ENCODE results near the gene ASB3. TPM values are rescaled to one million over a fixed set of nuclear protein-coding genes. Genes with fewer than 3 reads are reported as not detected.

The ASB3 gene
- polyA plus RNA-seq, 2 of the 4 experiments (the other 2 are of a cell fraction): 13.5 to 35.9 TPM

DNA sequence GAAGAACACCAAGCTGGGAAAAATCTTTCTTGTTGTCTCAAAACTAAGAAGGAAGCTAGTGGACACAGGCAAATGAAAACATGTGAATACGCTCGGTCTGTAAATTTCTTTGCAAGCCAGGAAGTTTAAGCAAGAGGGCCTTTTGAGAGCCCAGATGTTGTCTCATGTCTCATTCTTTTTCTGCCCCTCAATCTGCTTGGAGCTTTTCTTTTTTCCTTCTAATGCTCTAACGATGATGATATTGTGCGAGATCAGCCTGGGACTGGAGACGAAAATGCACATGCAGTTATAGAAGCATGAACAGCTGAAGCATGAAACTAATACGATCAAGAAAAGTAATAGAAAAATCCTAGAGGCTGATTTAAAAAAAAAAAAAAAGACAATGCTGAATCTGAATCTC lies 157.8 kb downstream of the ASB3 start:
- Histone ChIP-seq H3K27ac (no peak overlapping the region), H3K9me3 (no peaks in the 10 kb centered on the region), H3K4me3 (no peak overlapping the region), H3K4me2 (no peak overlapping the region), H3K4me1 (no peaks in the 10 kb centered on the region)
- CTCF ChIA-PET: interaction anchor here (0.6 to 1.3 kb wide), 3 partner anchors 14 to 42 kb away, joined by 3 to 14 read pairs (median 5); no protein-coding TSS in a partner anchor
- POLR2A ChIA-PET: no interaction called here
- 49% methylated on average over 6 of the region's 6 CpGs for WGBS (ENCODE audit: missing lambda C conversion rate)
- no peak for TF ChIP-seq RARB (CRISPR knock-in tag; IDR thresholded peaks at IDR 0.05)
- TF ChIP-seq KDM1A (IDR thresholded peaks at IDR 0.05; ENCODE audit: low read depth): no peak
- TF ChIP-seq, protein P1, sequence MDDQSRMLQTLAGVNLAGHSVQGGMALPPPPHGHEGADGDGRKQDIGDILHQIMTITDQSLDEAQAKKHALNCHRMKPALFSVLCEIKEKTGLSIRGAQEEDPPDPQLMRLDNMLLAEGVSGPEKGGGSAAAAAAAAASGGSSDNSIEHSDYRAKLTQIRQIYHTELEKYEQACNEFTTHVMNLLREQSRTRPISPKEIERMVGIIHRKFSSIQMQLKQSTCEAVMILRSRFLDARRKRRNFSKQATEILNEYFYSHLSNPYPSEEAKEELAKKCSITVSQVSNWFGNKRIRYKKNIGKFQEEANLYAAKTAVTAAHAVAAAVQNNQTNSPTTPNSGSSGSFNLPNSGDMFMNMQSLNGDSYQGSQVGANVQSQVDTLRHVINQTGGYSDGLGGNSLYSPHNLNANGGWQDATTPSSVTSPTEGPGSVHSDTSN (IDR thresholded peaks at IDR 0.05): no peak
- DNase-seq (ENCODE audit: low read depth in 1 of 2, low spot score in 1 of 2) (no peak), ATAC-seq (no peak), FAIRE-seq (no peak)

DNA sequence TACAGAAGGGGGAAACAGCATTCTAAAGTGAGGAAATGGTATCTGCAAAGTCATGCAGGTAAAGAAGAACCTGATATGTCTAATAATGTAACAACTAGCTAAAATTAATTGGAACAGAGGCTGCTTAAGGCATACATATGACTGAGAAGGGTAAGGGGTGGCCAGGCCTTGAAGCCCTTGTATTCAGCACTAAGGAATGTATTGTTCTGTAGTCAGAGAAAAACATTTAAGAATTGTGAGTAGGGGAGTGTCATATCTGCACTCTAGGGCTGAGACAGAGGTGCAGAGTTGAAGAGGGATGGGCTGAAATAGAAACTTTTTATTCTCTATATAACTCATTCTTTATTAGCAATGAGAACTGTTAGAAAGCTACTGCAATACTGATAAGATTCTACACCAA lies 164.6 kb downstream of the ASB3 start:
- FAIRE-seq (no peak), ATAC-seq (no peak), DNase-seq (ENCODE audit: low read depth in 1 of 2, low spot score in 1 of 2) (no peak)
- Histone ChIP-seq H3K9me3 (no peaks in the 10 kb centered on the region), H3K4me2 (no peak overlapping the region), H3K4me1 (no peaks in the 10 kb centered on the region), H3K4me3 (no peak overlapping the region), H3K27ac (no peak overlapping the region)
- POLR2A ChIA-PET: no interaction called here
- TF ChIP-seq NFE2L2 (conservative IDR thresholded peaks at IDR 0.05; ENCODE audit: low read length): no peak
- TF ChIP-seq MYC (IDR thresholded peaks at IDR 0.05; ENCODE audit: borderline replicate concordance, low read length): no peak
- no peak for TF ChIP-seq CHD4 (IDR thresholded peaks at IDR 0.05; ENCODE audit: borderline replicate concordance)
- TF ChIP-seq, protein P2, sequence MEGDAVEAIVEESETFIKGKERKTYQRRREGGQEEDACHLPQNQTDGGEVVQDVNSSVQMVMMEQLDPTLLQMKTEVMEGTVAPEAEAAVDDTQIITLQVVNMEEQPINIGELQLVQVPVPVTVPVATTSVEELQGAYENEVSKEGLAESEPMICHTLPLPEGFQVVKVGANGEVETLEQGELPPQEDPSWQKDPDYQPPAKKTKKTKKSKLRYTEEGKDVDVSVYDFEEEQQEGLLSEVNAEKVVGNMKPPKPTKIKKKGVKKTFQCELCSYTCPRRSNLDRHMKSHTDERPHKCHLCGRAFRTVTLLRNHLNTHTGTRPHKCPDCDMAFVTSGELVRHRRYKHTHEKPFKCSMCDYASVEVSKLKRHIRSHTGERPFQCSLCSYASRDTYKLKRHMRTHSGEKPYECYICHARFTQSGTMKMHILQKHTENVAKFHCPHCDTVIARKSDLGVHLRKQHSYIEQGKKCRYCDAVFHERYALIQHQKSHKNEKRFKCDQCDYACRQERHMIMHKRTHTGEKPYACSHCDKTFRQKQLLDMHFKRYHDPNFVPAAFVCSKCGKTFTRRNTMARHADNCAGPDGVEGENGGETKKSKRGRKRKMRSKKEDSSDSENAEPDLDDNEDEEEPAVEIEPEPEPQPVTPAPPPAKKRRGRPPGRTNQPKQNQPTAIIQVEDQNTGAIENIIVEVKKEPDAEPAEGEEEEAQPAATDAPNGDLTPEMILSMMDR (IDR thresholded peaks at IDR 0.05): no peak
- no peak for TF ChIP-seq MAZ (IDR thresholded peaks at IDR 0.05; ENCODE audit: borderline replicate concordance, low read depth, low read length)
- TF ChIP-seq, protein P3, sequence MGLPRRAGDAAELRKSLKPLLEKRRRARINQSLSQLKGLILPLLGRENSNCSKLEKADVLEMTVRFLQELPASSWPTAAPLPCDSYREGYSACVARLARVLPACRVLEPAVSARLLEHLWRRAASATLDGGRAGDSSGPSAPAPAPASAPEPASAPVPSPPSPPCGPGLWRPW (IDR thresholded peaks at IDR 0.05): no peak
- TF ChIP-seq CEBPB (IDR thresholded peaks at IDR 0.05): no peak
- no peak for TF ChIP-seq FOSL2 (IDR thresholded peaks at IDR 0.05)
- TF ChIP-seq FOSL2 (CRISPR knock-in tag; IDR thresholded peaks at IDR 0.05): no peak
- no peak for TF ChIP-seq ZSCAN20 (CRISPR knock-in tag; IDR thresholded peaks at IDR 0.05)
- TF ChIP-seq FOSB (CRISPR knock-in tag; IDR thresholded peaks at IDR 0.05): no peak
- CTCF ChIA-PET: interaction anchor here (1.2 to 1.5 kb wide), 2 partner anchors 13 to 25 kb away, joined by 3 read pairs; no protein-coding TSS in a partner anchor

DNA sequence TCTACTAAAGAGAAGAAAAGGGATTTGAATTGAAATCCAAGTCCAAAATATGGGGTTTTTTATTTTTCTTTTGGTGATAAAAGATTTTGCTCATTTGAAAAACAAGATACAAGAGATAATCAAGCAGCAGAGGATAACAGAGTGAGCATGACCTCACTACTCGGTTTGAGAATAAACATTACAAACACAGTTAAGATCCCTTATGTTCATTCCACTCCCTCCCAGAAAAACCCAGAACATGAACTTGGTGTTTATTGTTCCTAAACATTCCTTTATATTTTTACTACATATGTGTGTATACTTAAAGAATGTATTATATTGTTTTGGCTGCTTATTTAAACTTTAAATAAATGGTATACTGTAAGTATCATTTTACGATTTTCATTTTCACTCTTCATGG lies 165.8 kb downstream of the ASB3 start:
- Histone ChIP-seq H3K4me2 (no peak overlapping the region), H3K27ac (no peak overlapping the region), H3K4me3 (no peak overlapping the region), H3K4me1 (no peaks in the 10 kb centered on the region), H3K9me3 (no peaks in the 10 kb centered on the region)
- ATAC-seq (no peak), DNase-seq (ENCODE audit: low read depth in 1 of 2, low spot score in 1 of 2) (no peak), FAIRE-seq (no peak)
- 34% methylated on average over 2 of the region's 2 CpGs for WGBS (ENCODE audit: missing lambda C conversion rate)
- CTCF ChIA-PET: interaction anchor here (1.5 kb wide), 1 partner anchor 14 kb away, joined by 3 read pairs; no protein-coding TSS in a partner anchor
- POLR2A ChIA-PET: no interaction called here
- no peak for TF ChIP-seq CBX2 (IDR thresholded peaks at IDR 0.05; ENCODE audit: borderline replicate concordance, low read depth)
- no peak for TF ChIP-seq MYC (IDR thresholded peaks at IDR 0.05; ENCODE audit: borderline replicate concordance, low read length)
- no peak for TF ChIP-seq ZC3H11A (IDR thresholded peaks at IDR 0.05)
- TF ChIP-seq FOSB (CRISPR knock-in tag; IDR thresholded peaks at IDR 0.05): no peak
- no peak for TF ChIP-seq HEYL (CRISPR knock-in tag; IDR thresholded peaks at IDR 0.05)
- TF ChIP-seq HOXB13 (CRISPR knock-in tag; IDR thresholded peaks at IDR 0.05; ENCODE audit: low read depth): no peak
- no peak for TF ChIP-seq ZFP36 (IDR thresholded peaks at IDR 0.05; ENCODE audit: borderline replicate concordance, partially characterized antibody)
- TF ChIP-seq, protein P3 (IDR thresholded peaks at IDR 0.05): no peak
- no peak for TF ChIP-seq HOXA7 (CRISPR knock-in tag; IDR thresholded peaks at IDR 0.05)
- no peak for TF ChIP-seq EHMT2 (IDR thresholded peaks at IDR 0.05; ENCODE audit: low read depth)
- no peak for TF ChIP-seq PHF8 (IDR thresholded peaks at IDR 0.05; ENCODE audit: borderline replicate concordance, low read depth)
- no peak for TF ChIP-seq BHLHE40 (IDR thresholded peaks at IDR 0.05; ENCODE audit: low read depth, low read length)

Other genes starting within 250 kb of the ASB3 start
- gene CHAC2, start 19.1 kb downstream of the ASB3 start, polyA plus RNA-seq (2011; rRNA removed): 15.2 and 21.8 TPM in 2 replicates
- gene CHAC2, start 19.1 kb downstream of the ASB3 start, polyA plus RNA-seq (2017; fragmentation: RNase III; extraction: RNeasy Plus Mini Kit Qiagen cat#74134 plus additional on column Dnase treatment): 18.4 to 21.2 TPM (median 20.1 TPM) in 3 replicates
- gene ERLEC1, start 91 bp upstream of the ASB3 start, polyA plus RNA-seq (2011; rRNA removed): 97.4 and 113 TPM in 2 replicates
- 53.7 to 58.7 TPM (median 57.1 TPM) in 3 replicates for gene ERLEC1, start 91 bp upstream of the ASB3 start, polyA plus RNA-seq (2017; fragmentation: RNase III; extraction: RNeasy Plus Mini Kit Qiagen cat#74134 plus additional on column Dnase treatment)
- 3.0 and 4.2 TPM in 2 replicates for gene GPR75, start 73.0 kb upstream of the ASB3 start, polyA plus RNA-seq (2011; rRNA removed)
- 1.4 to 1.9 TPM (median 1.6 TPM) in 3 replicates for gene GPR75, start 73.0 kb upstream of the ASB3 start, polyA plus RNA-seq (2017; fragmentation: RNase III; extraction: RNeasy Plus Mini Kit Qiagen cat#74134 plus additional on column Dnase treatment)
- gene PSME4, start 184.0 kb upstream of the ASB3 start, polyA plus RNA-seq (2011; rRNA removed): 55.8 and 63.6 TPM in 2 replicates
- gene PSME4, start 184.0 kb upstream of the ASB3 start, polyA plus RNA-seq (2017; fragmentation: RNase III; extraction: RNeasy Plus Mini Kit Qiagen cat#74134 plus additional on column Dnase treatment): 31.9 to 34.5 TPM (median 33.3 TPM) in 3 replicates